ENCODE data around the gene GPX4. TPM values are rescaled to one million over a fixed set of nuclear protein-coding genes. Genes with fewer than 3 reads are reported as not detected.

The GPX4 gene
- total RNA-seq, 4 donors from 2014 or later: 267 to 359 (median 344) TPM

DNA sequence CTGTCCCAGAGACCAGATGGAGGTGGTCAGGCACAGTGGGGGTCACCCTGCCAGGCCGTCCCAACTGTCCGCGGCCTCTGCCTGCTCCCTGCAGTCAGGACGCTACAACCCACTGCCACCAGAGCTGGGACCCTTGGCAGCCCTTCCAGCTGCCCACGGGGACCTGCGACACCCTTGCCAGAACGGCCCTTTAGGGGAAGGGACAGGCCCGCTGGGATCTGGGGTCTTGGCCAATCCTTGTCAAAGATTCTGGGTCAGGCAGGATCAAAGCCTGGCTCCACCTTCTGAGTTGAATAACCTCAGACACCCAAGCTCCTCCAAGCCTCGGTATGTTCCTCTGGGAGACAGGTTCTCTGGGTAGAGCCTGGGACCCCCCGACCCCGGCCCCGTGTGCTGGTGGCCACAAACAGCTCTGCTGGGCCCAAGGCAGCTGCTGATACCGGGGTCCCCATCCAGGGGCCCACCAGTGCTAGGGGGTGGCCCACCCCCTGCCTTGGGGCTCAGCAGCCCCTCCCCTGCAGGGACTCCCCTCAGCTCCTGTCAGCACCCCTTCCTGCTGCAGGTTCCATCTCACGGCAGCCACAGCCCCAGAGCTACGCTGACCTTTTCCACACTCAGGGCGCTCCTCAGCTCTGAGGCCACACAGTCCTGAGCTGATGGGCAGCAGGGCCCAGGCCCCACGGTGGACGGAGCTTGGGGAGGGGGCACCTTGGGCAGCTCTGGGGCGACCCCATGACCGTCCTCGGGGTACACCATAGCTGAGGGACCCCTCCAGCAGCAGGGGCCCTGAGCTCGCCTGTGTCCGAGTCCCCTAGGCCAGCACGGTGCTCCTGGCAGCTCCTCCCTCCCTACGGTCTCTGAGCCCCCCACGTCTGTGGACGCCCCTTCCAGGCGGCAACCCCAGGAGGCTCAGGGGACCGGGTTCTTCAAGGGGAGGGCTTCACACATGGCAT lies 51.8 kb downstream of the GPX4 start:
- H3K4me3 ChIP-seq: peak overlapping the region; percentile 36
- WGBS: 49% methylated on average over 7 of the region's 29 CpGs
- H3K9me3 ChIP-seq: no peaks in the 10 kb centered on the region
- no peak for DNase-seq (ENCODE audit: low spot score in 2 of 2)
- H3K27me3 ChIP-seq: no peaks in the 10 kb centered on the region
- peaks cover 89% of the 10 kb centered on the region for H3K4me1 ChIP-seq
- H3K27ac ChIP-seq: peak overlapping the region; percentile 86
- peaks cover 27% of the 10 kb centered on the region for H3K36me3 ChIP-seq
- no peak for TF ChIP-seq POLR2AphosphoS5 (IDR thresholded peaks at IDR 0.05)
- no peak for TF ChIP-seq POLR2A (IDR thresholded peaks at IDR 0.05)
- TF ChIP-seq, protein P1, sequence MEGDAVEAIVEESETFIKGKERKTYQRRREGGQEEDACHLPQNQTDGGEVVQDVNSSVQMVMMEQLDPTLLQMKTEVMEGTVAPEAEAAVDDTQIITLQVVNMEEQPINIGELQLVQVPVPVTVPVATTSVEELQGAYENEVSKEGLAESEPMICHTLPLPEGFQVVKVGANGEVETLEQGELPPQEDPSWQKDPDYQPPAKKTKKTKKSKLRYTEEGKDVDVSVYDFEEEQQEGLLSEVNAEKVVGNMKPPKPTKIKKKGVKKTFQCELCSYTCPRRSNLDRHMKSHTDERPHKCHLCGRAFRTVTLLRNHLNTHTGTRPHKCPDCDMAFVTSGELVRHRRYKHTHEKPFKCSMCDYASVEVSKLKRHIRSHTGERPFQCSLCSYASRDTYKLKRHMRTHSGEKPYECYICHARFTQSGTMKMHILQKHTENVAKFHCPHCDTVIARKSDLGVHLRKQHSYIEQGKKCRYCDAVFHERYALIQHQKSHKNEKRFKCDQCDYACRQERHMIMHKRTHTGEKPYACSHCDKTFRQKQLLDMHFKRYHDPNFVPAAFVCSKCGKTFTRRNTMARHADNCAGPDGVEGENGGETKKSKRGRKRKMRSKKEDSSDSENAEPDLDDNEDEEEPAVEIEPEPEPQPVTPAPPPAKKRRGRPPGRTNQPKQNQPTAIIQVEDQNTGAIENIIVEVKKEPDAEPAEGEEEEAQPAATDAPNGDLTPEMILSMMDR (IDR thresholded peaks at IDR 0.05): no peak
- no peak for TF ChIP-seq EP300 (IDR thresholded peaks at IDR 0.05)

Other genes with a start within 250 kb of the GPX4 start
- gene CFD, start 244.3 kb upstream of the GPX4 start, total RNA-seq: 100 to 1,000 TPM; 195 to 332 (median 294) TPM
- gene MED16, start 210.8 kb upstream of the GPX4 start, total RNA-seq: 10 to 100 TPM; 45.1 to 63.9 (median 57.0) TPM
- not detected for gene RNU6-9, start 210.5 kb upstream of the GPX4 start, total RNA-seq
- gene R3HDM4, start 190.8 kb upstream of the GPX4 start, total RNA-seq: 10 to 100 TPM; 41.3 to 58.3 (median 51.2) TPM
- gene KISS1R, start 186.7 kb upstream of the GPX4 start, total RNA-seq: under 1 TPM in 1 of 4 donors, not detected in 3; 0.29 TPM
- gene ARID3A, start 178.0 kb upstream of the GPX4 start, total RNA-seq: 1 to 10 TPM; 4.7 to 7.5 (median 6.1) TPM
- 10 to 100 TPM; 25.0 to 52.6 (median 42.2) TPM for gene WDR18, start 119.6 kb upstream of the GPX4 start, total RNA-seq
- 1 to 10 TPM in 1 of 4 donors, under 1 TPM in 1, not detected in 2; 0.13 to 1.1 TPM for gene GRIN3B, start 103.6 kb upstream of the GPX4 start, total RNA-seq
- gene TMEM259, start 82.9 kb upstream of the GPX4 start, total RNA-seq: 100 to 1,000 TPM; 165 to 349 (median 243) TPM
- not detected for gene RNU6-2, start 82.5 kb upstream of the GPX4 start, total RNA-seq
- 10 to 100 TPM; 44.0 to 75.1 (median 68.4) TPM for gene CNN2, start 77.4 kb upstream of the GPX4 start, total RNA-seq
- 10 to 100 TPM; 29.8 to 97.6 (median 47.5) TPM for gene ABCA7, start 63.9 kb upstream of the GPX4 start, total RNA-seq
- gene ARHGAP45, start 36.8 kb upstream of the GPX4 start, total RNA-seq: 10 to 100 TPM; 11.5 to 13.4 (median 12.6) TPM
- 100 to 1,000 TPM in 3 of 4 donors, 10 to 100 TPM in 1; 84.1 to 142 (median 111) TPM for gene POLR2E, start 8.6 kb upstream of the GPX4 start, total RNA-seq
- 10 to 100 TPM; 36.7 to 58.9 (median 45.5) TPM for gene SBNO2, start 70.3 kb downstream of the GPX4 start, total RNA-seq
- 10 to 100 TPM; 62.5 to 76.9 (median 66.4) TPM for gene STK11, start 101.8 kb downstream of the GPX4 start, total RNA-seq
- gene CBARP, start 134.0 kb downstream of the GPX4 start, total RNA-seq: 1 to 10 TPM; 2.9 to 8.6 (median 5.1) TPM
- 100 to 1,000 TPM; 102 to 205 (median 137) TPM for gene ATP5F1D, start 137.8 kb downstream of the GPX4 start, total RNA-seq
- gene MIDN, start 144.6 kb downstream of the GPX4 start, total RNA-seq: 100 to 1,000 TPM in 2 of 4 donors, 10 to 100 TPM in 2; 89.0 to 153 (median 105) TPM
- 100 to 1,000 TPM; 338 to 672 (median 451) TPM for gene CIRBP, start 165.3 kb downstream of the GPX4 start, total RNA-seq
- 10 to 100 TPM; 44.3 to 72.5 (median 58.2) TPM for gene FAM174C, start 171.5 kb downstream of the GPX4 start, total RNA-seq
- gene EFNA2, start 181.9 kb downstream of the GPX4 start, total RNA-seq: not detected

Data from suprapubic skin (tissue), 4 donors.